Colonic mucosa (tissue), 4 donors: ENCODE data around the gene OR2A12. TPM values are rescaled to one million over a fixed set of nuclear protein-coding genes. Genes with fewer than 3 reads are reported as not detected.

Experiments
- DNase-seq: peaks from one replicate; pipeline ENCODE4 v3.0.0-alpha.2; 2020
- H3K27ac ChIP-seq: fragments of 200-600 bp; one replicate; pipeline ENCODE4 v1.8.0; 2021
- H3K27me3 ChIP-seq: fragments of 200-600 bp; one replicate; pipeline ENCODE4 v1.8.0; 2021
- H3K36me3 ChIP-seq: fragments of 200-600 bp; one replicate; pipeline ENCODE4 v1.8.0; 2021
- H3K4me1 ChIP-seq: fragments of 200-600 bp; one replicate; pipeline ENCODE4 v1.8.0; 2021; ENCODE audit warnings: mild to moderate bottlenecking
- H3K4me3 ChIP-seq: fragments of 200-600 bp; one replicate; pipeline ENCODE4 v1.8.0; 2021
- H3K9ac ChIP-seq, 2 donors: one replicate each; pipeline ENCODE4 v1.7.0; 2013; ENCODE audit warnings: control low read depth in 2 of 2, low read depth in 2 of 2, low read length in 2 of 2
- H3K9me3 ChIP-seq: fragments of 200-600 bp; one replicate; pipeline ENCODE4 v1.8.0; 2021
- intact Hi-C: fragments of 100-400 bp; cut with DNase I; formaldehyde crosslinking; loops from one replicate; pipeline ENCODE4 v1.14.1; 2022
- total RNA-seq, 2 donors: library from RNA; stranded (reverse); fragmentation: NEBNext Ultra II Directional in 1 of 2; extraction: Animal tissue kit (Norgen Biotek cat#: 25700) in 1 of 2; gene quantifications; one replicate each; pipeline ENCODE4 v1.2.1, GENCODE V29; 2021
- TF ChIP-seq, protein P1 (sequence below): fragments of 200-600 bp; IDR thresholded peaks from one replicate; pipeline ENCODE4 v1.8.0; 2022; ENCODE audit warnings: antibody characterized with exemption, mild to moderate bottlenecking
- donor health status: healthy.
- donor health status: DM: no; HTN: no; CAD: no.
- donor health status: DM: no; HTN: no; CAD: no.

OR2A12 gene
- total RNA-seq, 2 donors from 2014 or later = not detected

- TF ChIP-seq, protein P1, sequence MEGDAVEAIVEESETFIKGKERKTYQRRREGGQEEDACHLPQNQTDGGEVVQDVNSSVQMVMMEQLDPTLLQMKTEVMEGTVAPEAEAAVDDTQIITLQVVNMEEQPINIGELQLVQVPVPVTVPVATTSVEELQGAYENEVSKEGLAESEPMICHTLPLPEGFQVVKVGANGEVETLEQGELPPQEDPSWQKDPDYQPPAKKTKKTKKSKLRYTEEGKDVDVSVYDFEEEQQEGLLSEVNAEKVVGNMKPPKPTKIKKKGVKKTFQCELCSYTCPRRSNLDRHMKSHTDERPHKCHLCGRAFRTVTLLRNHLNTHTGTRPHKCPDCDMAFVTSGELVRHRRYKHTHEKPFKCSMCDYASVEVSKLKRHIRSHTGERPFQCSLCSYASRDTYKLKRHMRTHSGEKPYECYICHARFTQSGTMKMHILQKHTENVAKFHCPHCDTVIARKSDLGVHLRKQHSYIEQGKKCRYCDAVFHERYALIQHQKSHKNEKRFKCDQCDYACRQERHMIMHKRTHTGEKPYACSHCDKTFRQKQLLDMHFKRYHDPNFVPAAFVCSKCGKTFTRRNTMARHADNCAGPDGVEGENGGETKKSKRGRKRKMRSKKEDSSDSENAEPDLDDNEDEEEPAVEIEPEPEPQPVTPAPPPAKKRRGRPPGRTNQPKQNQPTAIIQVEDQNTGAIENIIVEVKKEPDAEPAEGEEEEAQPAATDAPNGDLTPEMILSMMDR = no peak
- DNase-seq = no peak
These were observed 47.2 kb downstream of the OR2A12 start for GRCh38 chr7:144133307-144133706.

DNA sequence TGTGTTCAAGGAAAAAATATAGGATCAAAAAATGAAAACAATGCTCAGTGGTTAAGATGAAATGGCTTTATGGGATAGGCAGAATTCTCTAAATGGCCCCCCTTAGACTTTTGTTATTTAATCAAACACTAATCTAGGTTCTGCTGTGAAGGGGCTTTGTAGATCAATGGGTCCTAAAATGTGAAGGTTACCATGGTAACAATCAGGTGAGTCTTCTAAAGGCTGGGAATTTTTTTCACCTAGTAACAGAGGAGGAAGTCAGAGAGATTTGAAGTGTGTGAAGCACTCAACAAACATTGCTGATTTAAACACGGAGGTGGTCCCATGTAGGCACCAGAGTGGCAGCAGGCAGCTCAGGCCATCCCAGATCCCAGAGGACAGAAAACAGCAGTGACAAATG is 48.0 kb downstream of the OR2A12 start:
- Histone ChIP-seq H3K9ac (no peak overlapping the region), H3K27me3 (no peaks in the 10 kb centered on the region), H3K27ac (no peak overlapping the region), H3K36me3 (no peaks in the 10 kb centered on the region), H3K4me1 (no peaks in the 10 kb centered on the region), H3K9me3 (no peaks in the 10 kb centered on the region), H3K4me3 (no peak overlapping the region)
- intact Hi-C loops = no loop called here
- TF ChIP-seq, protein P1 = no peak
- DNase-seq = no peak

More at GRCh38 chr7:144133307-144133706, 47.2 kb downstream of the OR2A12 start:
- Histone ChIP-seq H3K9me3 (no peaks in the 10 kb centered on the region), H3K27ac (no peak overlapping the region), H3K4me3 (no peak overlapping the region), H3K9ac (no peak overlapping the region), H3K36me3 (no peaks in the 10 kb centered on the region), H3K4me1 (no peaks in the 10 kb centered on the region), H3K27me3 (no peaks in the 10 kb centered on the region)
- intact Hi-C loops = no loop called here

DNA sequence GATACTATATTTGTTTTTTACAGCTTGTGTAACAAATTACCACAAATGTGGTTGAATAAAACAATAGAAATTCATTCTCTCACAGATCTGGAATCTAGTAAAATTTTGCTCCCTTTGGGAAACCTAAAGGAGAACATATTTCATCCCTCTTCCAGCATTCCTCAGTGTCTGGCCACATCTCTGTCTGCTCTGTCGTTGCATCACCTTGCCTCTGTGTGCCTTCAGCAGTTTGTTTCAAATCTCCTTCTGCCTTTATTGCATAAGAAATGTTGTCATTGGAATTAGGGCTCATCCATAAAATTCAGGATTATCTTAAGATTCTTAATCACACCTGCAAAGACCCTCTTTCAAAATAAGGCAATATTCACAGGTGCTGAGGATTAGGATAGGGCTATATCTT is 51.4 kb downstream of the OR2A12 start:
- Histone ChIP-seq H3K4me3 (no peak overlapping the region), H3K4me1 (no peaks in the 10 kb centered on the region), H3K9me3 (no peaks in the 10 kb centered on the region), H3K9ac (no peak overlapping the region), H3K36me3 (no peaks in the 10 kb centered on the region), H3K27me3 (no peaks in the 10 kb centered on the region), H3K27ac (no peak overlapping the region)
- intact Hi-C loops = no loop called here
- TF ChIP-seq, protein P1 = no peak
- DNase-seq = no peak

DNA sequence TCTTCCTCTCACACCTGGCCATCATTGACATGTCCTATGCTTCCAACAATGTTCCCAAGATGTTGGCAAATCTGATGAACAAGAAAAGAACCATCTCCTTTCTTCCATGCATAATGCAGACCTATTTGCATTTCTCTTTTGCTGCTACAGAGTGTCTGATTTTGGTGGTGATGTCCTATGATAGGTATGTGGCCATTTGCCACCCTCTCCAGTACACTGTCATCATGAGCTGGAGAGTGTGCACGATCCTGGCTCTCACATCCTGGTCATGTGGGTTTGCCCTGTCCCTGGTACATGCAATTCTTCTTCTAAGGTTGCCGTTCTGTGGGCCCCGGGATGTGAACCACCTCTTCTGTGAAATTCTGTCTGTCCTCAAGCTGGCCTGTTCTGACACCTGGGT is 56.1 kb downstream of the OR2A12 start:
- Histone ChIP-seq H3K4me1 (no peaks in the 10 kb centered on the region), H3K9me3 (no peaks in the 10 kb centered on the region), H3K9ac (no peak overlapping the region), H3K27me3 (no peaks in the 10 kb centered on the region), H3K27ac (no peak overlapping the region), H3K4me3 (no peak overlapping the region), H3K36me3 (no peaks in the 10 kb centered on the region)
- TF ChIP-seq, protein P1 = no peak
- DNase-seq = no peak
- intact Hi-C loops = no loop called here

GRCh38 chr7:144144426-144144825 is 58.3 kb downstream of the OR2A12 start:
- intact Hi-C loops = no loop called here
- TF ChIP-seq, protein P1 = no peak
- Histone ChIP-seq H3K27me3 (no peaks in the 10 kb centered on the region), H3K4me1 (no peaks in the 10 kb centered on the region), H3K27ac (no peak overlapping the region), H3K36me3 (no peaks in the 10 kb centered on the region), H3K4me3 (no peak overlapping the region), H3K9me3 (no peaks in the 10 kb centered on the region), H3K9ac (no peak overlapping the region)
- no peak for DNase-seq
